ENCODE measurements around the gene RORC. TPM values are rescaled to one million over a fixed set of nuclear protein-coding genes. Genes with fewer than 3 reads are reported as not detected.

Gene RORC
- polyA plus RNA-seq, 1 of the 3 experiments (the other 2 are of a cell fraction): not detected

DNA sequence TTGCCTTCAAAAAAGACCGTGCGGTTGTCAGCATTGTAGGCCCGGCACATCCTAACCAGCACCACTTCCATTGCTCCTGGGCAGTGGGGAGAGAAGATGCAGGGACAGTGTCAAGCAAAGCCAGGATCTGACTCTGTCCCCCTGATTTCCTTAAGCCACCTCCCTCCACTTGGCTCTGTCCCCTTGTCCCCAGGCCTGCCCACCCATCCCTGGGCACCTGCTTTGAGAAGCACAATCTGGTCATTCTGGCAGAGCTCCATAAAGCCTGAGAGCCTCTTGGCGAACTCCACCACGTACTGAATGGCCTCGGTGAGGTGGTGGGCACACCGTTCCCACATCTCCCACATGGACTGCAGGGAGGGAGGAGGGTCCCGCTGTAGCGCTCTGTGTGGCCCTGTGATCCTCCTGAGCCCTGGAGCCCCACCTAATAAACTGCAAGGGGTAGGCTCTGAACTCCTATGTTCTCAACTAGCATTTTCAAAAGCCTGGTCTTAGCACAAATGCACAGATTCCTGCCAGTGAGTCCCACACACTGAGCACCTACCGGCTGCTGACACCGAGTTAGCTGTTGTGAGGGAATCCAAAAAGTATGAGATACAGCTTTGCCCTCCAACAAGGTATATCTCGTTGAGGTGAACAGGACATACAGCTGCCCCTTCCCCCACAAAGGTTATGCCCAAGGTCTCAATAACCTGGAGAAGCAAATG lies 18.2 kb downstream of the RORC start (continued):
- TF ChIP-seq MXI1 (IDR thresholded peaks at IDR 0.05; ENCODE audit: low read depth, low read length): no peak
- no peak for TF ChIP-seq POLR2AphosphoS5 (IDR thresholded peaks at IDR 0.05; ENCODE audit: low read depth, low read length)

DNA sequence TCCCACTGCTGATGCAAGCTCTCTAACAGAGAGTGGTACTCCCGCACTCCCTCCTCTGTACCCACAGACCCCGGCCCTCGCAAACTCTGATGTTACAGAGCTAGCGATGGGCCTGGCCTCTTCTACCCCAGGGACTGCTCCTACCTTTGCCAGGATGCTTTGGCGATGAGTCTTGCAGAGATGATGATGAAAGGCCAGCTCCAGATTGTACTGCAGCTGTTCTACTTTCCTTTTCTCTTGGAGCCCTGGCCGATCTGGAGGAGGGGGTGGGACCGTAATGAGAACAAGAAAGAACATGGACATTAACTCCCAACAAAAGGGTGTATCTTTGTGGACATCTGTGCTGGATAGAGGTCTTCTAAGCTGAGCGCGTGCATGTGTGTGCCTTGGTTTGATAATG lies 20.4 kb downstream of the RORC start:
- no peak overlapping the region for H2AFZ ChIP-seq (ENCODE audit: low read depth)

DNA sequence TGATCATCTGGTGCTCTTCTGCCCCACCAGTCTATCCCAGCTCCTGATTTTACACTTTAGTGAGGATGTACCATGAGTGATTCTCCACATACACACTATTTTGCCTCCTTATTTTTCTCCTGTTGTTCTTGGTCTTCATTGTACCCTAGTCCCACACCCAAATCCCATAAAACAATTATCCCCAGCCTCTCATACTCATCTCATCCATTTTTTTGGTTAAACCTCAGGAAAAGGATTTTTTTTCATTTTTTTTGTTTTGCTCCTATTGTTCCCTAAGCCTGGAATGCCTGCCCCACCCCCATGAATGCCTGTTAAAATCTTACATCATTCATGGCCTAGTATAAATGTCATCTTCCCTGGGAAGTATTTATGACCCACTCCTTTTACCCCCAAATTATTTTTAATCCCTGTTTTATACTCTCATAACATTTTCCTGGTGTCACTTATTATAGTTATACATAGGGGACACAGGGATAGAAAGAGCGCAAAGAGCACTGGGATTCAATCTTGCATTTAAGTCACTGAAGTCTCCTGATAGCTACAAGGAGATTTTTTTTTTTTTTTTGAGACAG lies 21.5 kb downstream of the RORC start:
- Histone ChIP-seq H2AFZ (ENCODE audit: low read depth) (no peak overlapping the region), H3K9ac (no peak overlapping the region), H3K9me3 (no peaks in the 10 kb centered on the region), H3K9me2 (no peaks in the 10 kb centered on the region), H3F3A (replicated peaks; ENCODE audit: insufficient read depth) (no peaks in the 10 kb centered on the region), H3K36me3 (replicated peaks in 1 of 2; ENCODE audit: control insufficient read depth in 1 of 2, insufficient read depth in 2 of 2, low read length in 1 of 2) (no peaks in the 10 kb centered on the region), H3K79me2 (ENCODE audit: insufficient read depth) (no peaks in the 10 kb centered on the region), H3K27me3 (ENCODE audit: insufficient read depth) (peaks cover 24% of the 10 kb centered on the region; the same call in 1 of the 2 replicates), H3K4me3 (ENCODE audit: low read depth in 2 of 2, low read length in 1 of 2) (no peak overlapping the region), H3K4me1 (ENCODE audit: control insufficient read depth in 1 of 2, insufficient read depth in 2 of 2, low read depth in 1 of 2, low read length in 1 of 2) (peaks cover 0 to 27% of the 10 kb centered on the region in 2 experiments; a peak in 1 of 4 replicates), H3K27ac (ENCODE audit: low read depth in 2 of 2, low read length in 1 of 2) (no peak overlapping the region), H3K4me2 (no peak overlapping the region), H4K20me1 (ENCODE audit: insufficient read depth) (no peaks in the 10 kb centered on the region)
- DNase-seq: no peak
- 93% methylated on average over 1 of the region's 1 CpG for WGBS (ENCODE audit: low lambda C conversion rate)
- POLR2A ChIA-PET: no interaction called here
- TF ChIP-seq FOXM1 (IDR thresholded peaks at IDR 0.05; ENCODE audit: low read depth): no peak
- TF ChIP-seq MEF2A (IDR thresholded peaks at IDR 0.05; ENCODE audit: borderline replicate concordance, low read depth): no peak
- no peak for TF ChIP-seq FOSL2 (IDR thresholded peaks at IDR 0.05; ENCODE audit: borderline replicate concordance, low read depth)
- TF ChIP-seq, protein P1, sequence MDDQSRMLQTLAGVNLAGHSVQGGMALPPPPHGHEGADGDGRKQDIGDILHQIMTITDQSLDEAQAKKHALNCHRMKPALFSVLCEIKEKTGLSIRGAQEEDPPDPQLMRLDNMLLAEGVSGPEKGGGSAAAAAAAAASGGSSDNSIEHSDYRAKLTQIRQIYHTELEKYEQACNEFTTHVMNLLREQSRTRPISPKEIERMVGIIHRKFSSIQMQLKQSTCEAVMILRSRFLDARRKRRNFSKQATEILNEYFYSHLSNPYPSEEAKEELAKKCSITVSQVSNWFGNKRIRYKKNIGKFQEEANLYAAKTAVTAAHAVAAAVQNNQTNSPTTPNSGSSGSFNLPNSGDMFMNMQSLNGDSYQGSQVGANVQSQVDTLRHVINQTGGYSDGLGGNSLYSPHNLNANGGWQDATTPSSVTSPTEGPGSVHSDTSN (IDR thresholded peaks at IDR 0.05): no peak
- no peak for TF ChIP-seq TAF1 (IDR thresholded peaks at IDR 0.05; ENCODE audit: borderline replicate concordance, low read depth, low read length)
- TF ChIP-seq FOXJ3 (CRISPR knock-in tag; IDR thresholded peaks at IDR 0.05): no peak
- TF ChIP-seq TEAD4 (IDR thresholded peaks at IDR 0.05; ENCODE audit: borderline replicate concordance, insufficient read depth): no peak
- CTCF ChIA-PET: interaction anchor here (1.7 kb wide), 1 partner anchor 216 kb away, joined by 3 read pairs; no protein-coding TSS in a partner anchor

More for the DNA sequence above, 20.4 kb downstream of the RORC start:
- Histone ChIP-seq H3K27me3 (ENCODE audit: insufficient read depth) (peaks cover 21% of the 10 kb centered on the region; the same call in 1 of the 2 replicates), H3K9ac (no peak overlapping the region), H3F3A (replicated peaks; ENCODE audit: insufficient read depth) (no peaks in the 10 kb centered on the region), H3K27ac (ENCODE audit: low read depth in 2 of 2, low read length in 1 of 2) (no peak overlapping the region), H4K20me1 (ENCODE audit: insufficient read depth) (no peaks in the 10 kb centered on the region), H3K9me3 (no peaks in the 10 kb centered on the region), H3K36me3 (replicated peaks in 1 of 2; ENCODE audit: control insufficient read depth in 1 of 2, insufficient read depth in 2 of 2, low read length in 1 of 2) (no peaks in the 10 kb centered on the region), H3K9me2 (no peaks in the 10 kb centered on the region), H3K4me1 (ENCODE audit: control insufficient read depth in 1 of 2, insufficient read depth in 2 of 2, low read depth in 1 of 2, low read length in 1 of 2) (peaks cover 0 to 17% of the 10 kb centered on the region in 2 experiments; a peak in 1 of 4 replicates), H3K4me3 (ENCODE audit: low read depth in 2 of 2, low read length in 1 of 2) (no peak overlapping the region), H3K79me2 (ENCODE audit: insufficient read depth) (no peaks in the 10 kb centered on the region), H3K4me2 (no peak overlapping the region)
- 85% methylated on average over 9 of the region's 9 CpGs for WGBS (ENCODE audit: low lambda C conversion rate)
- ChIA-PET POLR2A (no interaction called here), CTCF (interaction anchor here (0.9 to 1.6 kb wide), 5 partner anchors 10 to 217 kb away, joined by 3 to 8 read pairs (median 3); no protein-coding TSS in a partner anchor)
- DNase-seq: peak; percentile 4
- no peak for TF ChIP-seq SMC3 (IDR thresholded peaks at IDR 0.05; ENCODE audit: low read depth, low read length)

Measured in SK-N-SH (cell line).